ENCODE measurements around the gene NR6A1.

The NR6A1 gene

GRCh38 chr9:124761196-124761595 lies 9.9 kb downstream of the NR6A1 start:
- no peak for TF ChIP-seq CTCF (IDR thresholded peaks at IDR 0.05; ENCODE audit: extremely low read depth, insufficient read depth, missing control alignments)
- no peak for DNase-seq (ENCODE audit: low spot score)
- in situ Hi-C loops (cut with MboI; ENCODE audit: low pct_unique_long_range_greater_than_20kb, low sequenced_read_pairs, unreplicated experiment) = loop anchor here (25.0 kb wide), 1 partner anchor 376 kb away; the partner anchor contains the start of gene SCAI

- in situ Hi-C loops (cut with MboI; ENCODE audit: low pct_unique_long_range_greater_than_20kb, low sequenced_read_pairs, unreplicated experiment) = loop anchor here (25.0 kb wide), 1 partner anchor 377 kb away; the partner anchor contains the start of gene SCAI
- no peak for DNase-seq (ENCODE audit: low spot score)
- no peak for TF ChIP-seq CTCF (IDR thresholded peaks at IDR 0.05; ENCODE audit: extremely low read depth, insufficient read depth, missing control alignments)
Measured at GRCh38 chr9:124760719-124761118, 10.4 kb downstream of the NR6A1 start.

DNA sequence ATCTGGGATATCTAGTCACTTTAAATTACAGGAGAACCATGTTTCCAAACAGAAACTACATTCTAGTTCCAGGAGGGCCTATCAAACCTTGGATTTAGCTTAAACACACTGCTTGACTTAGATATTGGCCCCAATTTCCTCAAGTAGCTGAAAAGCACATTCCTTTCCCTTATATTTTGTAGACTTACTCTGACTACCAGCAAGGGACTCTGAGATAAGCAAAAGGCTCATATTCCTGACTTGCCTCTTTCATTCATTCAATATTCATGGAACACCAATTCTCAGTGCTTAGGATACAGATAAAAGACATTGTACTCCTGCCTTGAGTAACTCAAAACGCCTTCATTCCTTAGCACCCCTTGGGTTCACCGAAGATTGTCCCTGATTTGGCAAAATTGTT lies 11.8 kb downstream of the NR6A1 start:
- TF ChIP-seq CTCF (IDR thresholded peaks at IDR 0.05; ENCODE audit: extremely low read depth, insufficient read depth, missing control alignments) = no peak
- in situ Hi-C loops (cut with MboI; ENCODE audit: low pct_unique_long_range_greater_than_20kb, low sequenced_read_pairs, unreplicated experiment) = loop anchor here (25.0 kb wide), 1 partner anchor 378 kb away; the partner anchor contains the start of gene SCAI
- DNase-seq (ENCODE audit: low spot score) = no peak

GRCh38 chr9:124758691-124759090 lies 12.4 kb downstream of the NR6A1 start:
- in situ Hi-C loops (cut with MboI; ENCODE audit: low pct_unique_long_range_greater_than_20kb, low sequenced_read_pairs, unreplicated experiment) = loop anchor here (25.0 kb wide), 1 partner anchor 379 kb away; the partner anchor contains the start of gene SCAI

DNA sequence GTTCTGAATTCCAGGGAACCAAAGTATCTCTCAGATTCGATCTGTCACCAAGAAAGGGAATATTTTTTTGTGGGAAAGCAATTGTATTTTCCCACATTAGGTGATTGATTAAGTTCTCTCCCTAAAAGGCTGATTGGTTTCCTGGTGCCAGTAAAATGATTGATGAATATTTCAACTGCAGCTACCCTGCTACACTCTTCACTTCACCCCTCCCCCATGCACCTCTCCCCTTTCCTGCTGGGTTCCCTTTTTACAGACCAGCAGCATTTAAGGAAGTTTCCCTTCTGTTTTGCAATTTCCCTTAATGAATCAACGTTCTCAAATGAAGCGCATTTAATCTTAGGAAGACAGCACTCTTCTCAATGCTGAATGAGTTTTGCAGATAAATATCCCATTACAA lies 13.1 kb downstream of the NR6A1 start:
- TF ChIP-seq CTCF (IDR thresholded peaks at IDR 0.05; ENCODE audit: extremely low read depth, insufficient read depth, missing control alignments) = no peak
- in situ Hi-C loops (cut with MboI; ENCODE audit: low pct_unique_long_range_greater_than_20kb, low sequenced_read_pairs, unreplicated experiment) = loop anchor here (25.0 kb wide), 1 partner anchor 379 kb away; the partner anchor contains the start of gene SCAI
- DNase-seq (ENCODE audit: low spot score) = no peak

More at GRCh38 chr9:124758691-124759090, 12.4 kb downstream of the NR6A1 start:
- no peak for TF ChIP-seq CTCF (IDR thresholded peaks at IDR 0.05; ENCODE audit: extremely low read depth, insufficient read depth, missing control alignments)
- DNase-seq (ENCODE audit: low spot score) = no peak

DNA sequence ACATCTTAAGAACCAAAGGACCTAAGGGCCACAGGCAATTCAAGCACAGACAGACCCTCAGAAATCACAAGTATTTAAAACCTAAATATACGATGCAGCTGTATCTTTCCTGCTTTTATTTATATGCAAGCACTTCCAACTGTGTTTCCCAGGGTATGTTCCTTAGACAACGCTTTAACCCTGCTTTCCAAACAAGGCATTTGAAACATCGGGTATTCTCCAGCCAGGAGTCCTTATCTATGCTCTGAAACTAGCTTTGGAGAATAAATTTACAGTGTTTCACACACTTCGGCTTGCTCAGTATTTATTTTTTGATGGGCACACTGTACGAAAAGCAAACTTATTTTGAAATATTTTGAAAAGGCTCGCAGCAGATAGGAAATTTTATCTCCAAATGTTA lies 13.5 kb downstream of the NR6A1 start:
- no peak for DNase-seq (ENCODE audit: low spot score)
- TF ChIP-seq CTCF (IDR thresholded peaks at IDR 0.05; ENCODE audit: extremely low read depth, insufficient read depth, missing control alignments) = no peak

More for the DNA sequence above, 13.5 kb downstream of the NR6A1 start:
- in situ Hi-C loops (cut with MboI; ENCODE audit: low pct_unique_long_range_greater_than_20kb, low sequenced_read_pairs, unreplicated experiment) = loop anchor here (25.0 kb wide), 1 partner anchor 380 kb away; the partner anchor contains the start of gene SCAI

All from GM13977 (cell line).